ENCODE data around the gene KRTAP10-9.

Gene KRTAP10-9

GRCh38 chr21:44649521-44650100 lies 22.7 kb downstream of the KRTAP10-9 start:
- no peak overlapping the region for H3K4ac ChIP-seq (ENCODE audit: low read depth, low read length)
- no peaks in the 10 kb centered on the region for H3K27me3 ChIP-seq (ENCODE audit: insufficient read depth, low read length, poor library complexity)
- H3K56ac ChIP-seq (ENCODE audit: low read length), result no peak overlapping the region
- H3K9ac ChIP-seq (ENCODE audit: low read length), result no peak overlapping the region
- H3K23ac ChIP-seq (ENCODE audit: low read length), result no peak overlapping the region
- H2AK5ac ChIP-seq (ENCODE audit: low read length), result no peak overlapping the region
- H3K4me3 ChIP-seq (ENCODE audit: low read length), result no peak overlapping the region
- no peak overlapping the region for H2BK120ac ChIP-seq (ENCODE audit: low read depth, low read length)
- H3K79me1 ChIP-seq (ENCODE audit: low read length), result no peaks in the 10 kb centered on the region
- no peak overlapping the region for H2BK15ac ChIP-seq (replicated peaks; ENCODE audit: low read depth)
- H3K36me3 ChIP-seq (ENCODE audit: control insufficient read depth, insufficient read depth, low read length), result no peaks in the 10 kb centered on the region
- no peak overlapping the region for H4K5ac ChIP-seq (ENCODE audit: low read length)
- H3K18ac ChIP-seq (ENCODE audit: low read length), result no peak overlapping the region
- no peaks in the 10 kb centered on the region for H3K4me1 ChIP-seq (ENCODE audit: control insufficient read depth, low read depth, low read length)
- no peak for DNase-seq
- no peak overlapping the region for H4K8ac ChIP-seq (ENCODE audit: low read depth, low read length)
- no peaks in the 10 kb centered on the region for H3K79me2 ChIP-seq (ENCODE audit: control insufficient read depth, insufficient read depth, low read length)
- H2BK5ac ChIP-seq (ENCODE audit: low read length), result no peak overlapping the region
- H3K4me2 ChIP-seq (ENCODE audit: low read length), result no peak overlapping the region
- no CpG with 5 or more reads among the region's 18 CpGs for WGBS (ENCODE audit: extremely low coverage, insufficient coverage, low lambda C conversion rate)
- H3K27ac ChIP-seq (ENCODE audit: low read depth, low read length), result no peak overlapping the region

GRCh38 chr21:44650265-44650972 lies 23.5 kb downstream of the KRTAP10-9 start:
- no peaks in the 10 kb centered on the region for H3K27me3 ChIP-seq (ENCODE audit: insufficient read depth, low read length, poor library complexity)
- H2AK5ac ChIP-seq (ENCODE audit: low read length), result no peak overlapping the region
- no peak overlapping the region for H4K5ac ChIP-seq (ENCODE audit: low read length)
- no peak overlapping the region for H3K23ac ChIP-seq (ENCODE audit: low read length)
- no peak overlapping the region for H3K27ac ChIP-seq (ENCODE audit: low read depth, low read length)
- no peaks in the 10 kb centered on the region for H3K79me1 ChIP-seq (ENCODE audit: low read length)
- no peak overlapping the region for H2BK120ac ChIP-seq (ENCODE audit: low read depth, low read length)
- H3K4me2 ChIP-seq (ENCODE audit: low read length), result no peak overlapping the region
- no peak overlapping the region for H3K4ac ChIP-seq (ENCODE audit: low read depth, low read length)
- no peak overlapping the region for H2BK5ac ChIP-seq (ENCODE audit: low read length)
- WGBS (ENCODE audit: extremely low coverage, insufficient coverage, low lambda C conversion rate), result no CpG with 5 or more reads among the region's 20 CpGs
- H3K79me2 ChIP-seq (ENCODE audit: control insufficient read depth, insufficient read depth, low read length), result no peaks in the 10 kb centered on the region
- no peak for DNase-seq
- H3K18ac ChIP-seq (ENCODE audit: low read length), result no peak overlapping the region
- no peak overlapping the region for H2BK15ac ChIP-seq (replicated peaks; ENCODE audit: low read depth)
- no peak overlapping the region for H4K8ac ChIP-seq (ENCODE audit: low read depth, low read length)
- H3K4me1 ChIP-seq (ENCODE audit: control insufficient read depth, low read depth, low read length), result no peaks in the 10 kb centered on the region
- no peaks in the 10 kb centered on the region for H3K36me3 ChIP-seq (ENCODE audit: control insufficient read depth, insufficient read depth, low read length)
- no peak overlapping the region for H3K9ac ChIP-seq (ENCODE audit: low read length)
- H3K4me3 ChIP-seq (ENCODE audit: low read length), result no peak overlapping the region
- H3K56ac ChIP-seq (ENCODE audit: low read length), result no peak overlapping the region

- Histone ChIP-seq H3K36me3 (ENCODE audit: control insufficient read depth, insufficient read depth, low read length) (no peaks in the 10 kb centered on the region), H3K4me2 (ENCODE audit: low read length) (no peak overlapping the region), H2BK15ac (replicated peaks; ENCODE audit: low read depth) (no peak overlapping the region), H4K8ac (ENCODE audit: low read depth, low read length) (no peak overlapping the region), H3K4me3 (ENCODE audit: low read length) (no peak overlapping the region), H3K18ac (ENCODE audit: low read length) (no peak overlapping the region), H3K23ac (ENCODE audit: low read length) (no peak overlapping the region), H3K4me1 (ENCODE audit: control insufficient read depth, low read depth, low read length) (no peaks in the 10 kb centered on the region), H2AK5ac (ENCODE audit: low read length) (no peak overlapping the region), H2BK5ac (ENCODE audit: low read length) (no peak overlapping the region), H3K9ac (ENCODE audit: low read length) (no peak overlapping the region), H3K27me3 (ENCODE audit: insufficient read depth, low read length, poor library complexity) (no peaks in the 10 kb centered on the region), H4K5ac (ENCODE audit: low read length) (no peak overlapping the region), H3K27ac (ENCODE audit: low read depth, low read length) (no peak overlapping the region), H3K79me1 (ENCODE audit: low read length) (no peaks in the 10 kb centered on the region), H3K4ac (ENCODE audit: low read depth, low read length) (no peak overlapping the region), H3K79me2 (ENCODE audit: control insufficient read depth, insufficient read depth, low read length) (no peaks in the 10 kb centered on the region), H3K56ac (ENCODE audit: low read length) (no peak overlapping the region), H2BK120ac (ENCODE audit: low read depth, low read length) (no peak overlapping the region)
- no CpG with 5 or more reads among the region's 12 CpGs for WGBS (ENCODE audit: extremely low coverage, insufficient coverage, low lambda C conversion rate)
- no peak for DNase-seq
Observed at GRCh38 chr21:44650973-44651675, 24.2 kb downstream of the KRTAP10-9 start.

DNA sequence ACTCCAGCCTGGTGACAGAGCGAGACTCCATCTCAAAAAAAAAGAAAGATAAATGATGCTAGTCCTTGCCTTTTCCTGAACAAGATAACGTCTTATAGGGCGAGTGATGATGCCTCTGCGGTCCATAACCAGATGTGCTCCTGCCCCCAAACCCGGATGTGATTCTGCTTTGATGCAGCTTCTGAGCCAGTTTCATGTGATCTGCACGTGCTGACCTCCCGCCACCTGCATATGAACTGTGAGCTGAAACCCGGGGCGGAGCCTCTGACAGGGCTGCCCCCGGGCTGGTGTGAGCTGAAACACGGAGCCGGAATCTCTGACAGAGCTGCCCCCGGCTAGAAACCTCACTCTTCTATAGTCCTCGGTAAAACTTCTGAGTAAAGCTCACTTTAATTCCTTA lies 26.2 kb downstream of the KRTAP10-9 start:
- H3K4me1 ChIP-seq (ENCODE audit: control insufficient read depth, low read depth, low read length), result no peaks in the 10 kb centered on the region
- no peak overlapping the region for H2BK5ac ChIP-seq (ENCODE audit: low read length)
- no peaks in the 10 kb centered on the region for H3K36me3 ChIP-seq (ENCODE audit: control insufficient read depth, insufficient read depth, low read length)
- H2BK15ac ChIP-seq (replicated peaks; ENCODE audit: low read depth), result no peak overlapping the region
- H4K8ac ChIP-seq (ENCODE audit: low read depth, low read length), result no peak overlapping the region
- H2BK120ac ChIP-seq (ENCODE audit: low read depth, low read length), result no peak overlapping the region
- no peaks in the 10 kb centered on the region for H3K79me2 ChIP-seq (ENCODE audit: control insufficient read depth, insufficient read depth, low read length)
- H3K4ac ChIP-seq (ENCODE audit: low read depth, low read length), result no peak overlapping the region
- WGBS (ENCODE audit: extremely low coverage, insufficient coverage, low lambda C conversion rate), result no CpG with 5 or more reads among the region's 14 CpGs
- no peak overlapping the region for H3K18ac ChIP-seq (ENCODE audit: low read length)
- no peak for DNase-seq
- no peak overlapping the region for H3K27ac ChIP-seq (ENCODE audit: low read depth, low read length)
- no peak overlapping the region for H2AK5ac ChIP-seq (ENCODE audit: low read length)
- no peaks in the 10 kb centered on the region for H3K79me1 ChIP-seq (ENCODE audit: low read length)
- H3K4me2 ChIP-seq (ENCODE audit: low read length), result no peak overlapping the region
- H3K4me3 ChIP-seq (ENCODE audit: low read length), result no peak overlapping the region
- no peak overlapping the region for H3K23ac ChIP-seq (ENCODE audit: low read length)
- H3K9ac ChIP-seq (ENCODE audit: low read length), result no peak overlapping the region
- H3K27me3 ChIP-seq (ENCODE audit: insufficient read depth, low read length, poor library complexity), result no peaks in the 10 kb centered on the region
- H3K56ac ChIP-seq (ENCODE audit: low read length), result no peak overlapping the region
- no peak overlapping the region for H4K5ac ChIP-seq (ENCODE audit: low read length)

DNA sequence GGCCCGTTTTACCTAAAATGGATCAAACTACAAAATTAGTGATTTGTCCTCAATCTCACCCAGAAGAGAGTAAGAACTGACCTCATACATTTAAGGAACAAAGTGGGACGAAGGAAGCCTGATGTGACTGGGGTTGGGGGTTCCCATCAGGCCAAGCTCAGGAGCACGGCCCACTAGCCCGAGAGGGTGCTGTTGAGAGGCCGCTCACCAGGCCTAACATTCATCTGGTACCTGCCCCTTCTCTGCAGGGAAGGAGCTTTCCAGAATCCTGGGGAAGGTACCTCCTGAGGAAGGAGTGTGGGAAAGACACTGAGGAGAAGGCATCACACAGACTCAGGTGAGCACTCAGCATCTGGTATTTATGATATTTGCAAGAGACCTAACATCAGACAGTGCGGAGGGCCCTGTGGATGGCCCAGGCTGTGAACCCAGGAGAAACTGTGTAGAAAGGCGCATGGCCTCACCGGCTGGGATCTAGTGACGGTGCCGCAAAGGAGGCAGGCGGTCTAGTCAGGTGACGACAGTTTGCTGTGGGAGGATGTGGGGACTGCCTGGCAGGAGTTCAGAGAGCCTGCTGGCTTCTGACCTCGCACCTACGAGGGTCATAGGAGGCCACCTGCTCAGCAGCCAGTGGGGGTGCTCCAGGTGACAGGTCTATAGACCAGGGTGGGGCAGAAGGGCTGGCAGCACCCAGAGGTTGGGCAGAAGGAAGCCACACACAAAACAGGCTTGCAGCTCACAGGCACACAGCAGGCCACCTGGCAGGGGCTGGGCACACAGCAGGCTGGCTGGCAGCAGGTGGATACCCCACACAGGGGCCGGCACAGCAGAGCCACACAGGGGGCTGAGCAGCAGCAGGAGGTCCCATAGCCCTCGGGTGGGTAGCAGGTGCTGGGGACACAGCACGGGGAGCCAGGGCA lies 27.0 kb downstream of the KRTAP10-9 start:
- H3K79me1 ChIP-seq (ENCODE audit: low read length), result no peaks in the 10 kb centered on the region
- no peak overlapping the region for H3K18ac ChIP-seq (ENCODE audit: low read length)
- H3K27ac ChIP-seq (ENCODE audit: low read depth, low read length), result no peak overlapping the region
- H2BK120ac ChIP-seq (ENCODE audit: low read depth, low read length), result no peak overlapping the region
- H3K9ac ChIP-seq (ENCODE audit: low read length), result no peak overlapping the region
- WGBS (ENCODE audit: extremely low coverage, insufficient coverage, low lambda C conversion rate), result no CpG with 5 or more reads among the region's 17 CpGs
- no peak overlapping the region for H3K56ac ChIP-seq (ENCODE audit: low read length)
- no peak overlapping the region for H3K23ac ChIP-seq (ENCODE audit: low read length)
- H2BK15ac ChIP-seq (replicated peaks; ENCODE audit: low read depth), result no peak overlapping the region
- H4K8ac ChIP-seq (ENCODE audit: low read depth, low read length), result no peak overlapping the region
- no peak overlapping the region for H2AK5ac ChIP-seq (ENCODE audit: low read length)
- no peaks in the 10 kb centered on the region for H3K79me2 ChIP-seq (ENCODE audit: control insufficient read depth, insufficient read depth, low read length)
- no peaks in the 10 kb centered on the region for H3K27me3 ChIP-seq (ENCODE audit: insufficient read depth, low read length, poor library complexity)
- no peak overlapping the region for H3K4me2 ChIP-seq (ENCODE audit: low read length)
- H3K4ac ChIP-seq (ENCODE audit: low read depth, low read length), result no peak overlapping the region
- no peak overlapping the region for H3K4me3 ChIP-seq (ENCODE audit: low read length)
- H2BK5ac ChIP-seq (ENCODE audit: low read length), result no peak overlapping the region
- no peak for DNase-seq
- H3K36me3 ChIP-seq (ENCODE audit: control insufficient read depth, insufficient read depth, low read length), result no peaks in the 10 kb centered on the region
- H3K4me1 ChIP-seq (ENCODE audit: control insufficient read depth, low read depth, low read length), result peaks cover under 1% of the 10 kb centered on the region
- no peak overlapping the region for H4K5ac ChIP-seq (ENCODE audit: low read length)
